ENCODE results near the gene MMAB. TPM values are rescaled to one million over a fixed set of nuclear protein-coding genes. Genes with fewer than 3 reads are reported as not detected.

MMAB gene
- total RNA-seq, 1 donor from 2014 or later: 55.4 TPM

DNA sequence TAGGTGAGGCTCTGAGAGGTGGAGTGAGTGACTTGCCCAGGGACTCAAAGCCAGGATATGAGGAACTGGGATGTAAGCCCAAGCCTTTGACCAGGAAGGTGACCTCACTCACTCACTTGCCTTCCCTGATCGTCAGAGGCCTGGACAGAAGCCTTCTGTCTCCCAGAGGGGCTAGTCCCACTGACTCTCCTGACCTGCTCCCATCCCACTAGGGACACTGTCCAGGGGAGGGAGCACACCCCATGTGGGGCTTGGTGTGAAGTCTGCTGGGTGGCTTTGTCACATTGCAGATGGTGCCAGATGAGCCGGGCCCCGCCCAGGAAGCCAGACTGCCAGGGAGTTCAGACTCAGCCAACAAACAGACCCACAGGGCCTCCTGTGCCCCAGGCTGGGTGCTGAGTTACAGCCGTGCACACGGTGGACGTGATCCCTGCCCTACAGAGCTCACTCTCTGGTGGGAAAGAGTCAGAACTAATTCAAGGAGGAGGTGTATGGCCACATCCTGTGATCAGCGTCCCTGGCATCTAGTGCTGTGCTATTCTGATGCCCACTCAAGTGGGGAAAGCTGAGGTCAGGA is 28.3 kb downstream of the MMAB start:
- peaks cover 32% of the 10 kb centered on the region for H3K27me3 ChIP-seq (ENCODE audit: low read depth)
- H3K9me3 ChIP-seq (replicated peaks): no peaks in the 10 kb centered on the region
- peaks cover 11% of the 10 kb centered on the region for H3K4me1 ChIP-seq
- no peaks in the 10 kb centered on the region for H3K36me3 ChIP-seq
- H3K4me3 ChIP-seq: no peak overlapping the region
- intact Hi-C loops (cut with micrococcal nuclease): no loop called here
- H3K27ac ChIP-seq (replicated peaks): no peak overlapping the region
- no peak for DNase-seq
- TF ChIP-seq, protein P1, sequence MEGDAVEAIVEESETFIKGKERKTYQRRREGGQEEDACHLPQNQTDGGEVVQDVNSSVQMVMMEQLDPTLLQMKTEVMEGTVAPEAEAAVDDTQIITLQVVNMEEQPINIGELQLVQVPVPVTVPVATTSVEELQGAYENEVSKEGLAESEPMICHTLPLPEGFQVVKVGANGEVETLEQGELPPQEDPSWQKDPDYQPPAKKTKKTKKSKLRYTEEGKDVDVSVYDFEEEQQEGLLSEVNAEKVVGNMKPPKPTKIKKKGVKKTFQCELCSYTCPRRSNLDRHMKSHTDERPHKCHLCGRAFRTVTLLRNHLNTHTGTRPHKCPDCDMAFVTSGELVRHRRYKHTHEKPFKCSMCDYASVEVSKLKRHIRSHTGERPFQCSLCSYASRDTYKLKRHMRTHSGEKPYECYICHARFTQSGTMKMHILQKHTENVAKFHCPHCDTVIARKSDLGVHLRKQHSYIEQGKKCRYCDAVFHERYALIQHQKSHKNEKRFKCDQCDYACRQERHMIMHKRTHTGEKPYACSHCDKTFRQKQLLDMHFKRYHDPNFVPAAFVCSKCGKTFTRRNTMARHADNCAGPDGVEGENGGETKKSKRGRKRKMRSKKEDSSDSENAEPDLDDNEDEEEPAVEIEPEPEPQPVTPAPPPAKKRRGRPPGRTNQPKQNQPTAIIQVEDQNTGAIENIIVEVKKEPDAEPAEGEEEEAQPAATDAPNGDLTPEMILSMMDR (IDR thresholded peaks at IDR 0.05; ENCODE audit: borderline replicate concordance): no peak

DNA sequence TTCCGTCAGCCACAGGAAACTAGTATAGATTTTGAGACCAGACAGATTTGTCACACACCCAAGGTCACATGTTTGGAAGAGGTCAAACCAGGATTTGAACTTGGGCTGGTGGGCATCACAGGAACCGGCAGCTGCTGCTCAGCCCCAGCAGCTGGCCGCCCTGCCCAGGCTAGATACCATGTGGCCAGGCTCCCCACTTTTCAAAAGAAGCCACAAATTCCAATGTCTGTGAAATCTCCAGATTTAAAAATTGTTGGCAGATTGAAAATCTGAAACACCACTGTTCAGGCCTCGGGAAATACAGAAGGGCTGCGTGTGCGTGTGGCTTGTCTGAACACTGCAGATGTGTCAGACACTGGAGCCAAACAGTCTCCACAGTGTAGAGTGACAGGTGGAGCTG is 30.4 kb downstream of the MMAB start:
- H3K4me3 ChIP-seq: no peak overlapping the region
- H3K36me3 ChIP-seq: no peaks in the 10 kb centered on the region
- no peak for DNase-seq
- TF ChIP-seq, protein P1 (IDR thresholded peaks at IDR 0.05; ENCODE audit: borderline replicate concordance): no peak
- intact Hi-C loops (cut with micrococcal nuclease): no loop called here
- H3K27me3 ChIP-seq (ENCODE audit: low read depth): peaks cover 14% of the 10 kb centered on the region
- peaks cover 11% of the 10 kb centered on the region for H3K4me1 ChIP-seq
- H3K9me3 ChIP-seq (replicated peaks): no peaks in the 10 kb centered on the region
- H3K27ac ChIP-seq (replicated peaks): no peak overlapping the region

DNA sequence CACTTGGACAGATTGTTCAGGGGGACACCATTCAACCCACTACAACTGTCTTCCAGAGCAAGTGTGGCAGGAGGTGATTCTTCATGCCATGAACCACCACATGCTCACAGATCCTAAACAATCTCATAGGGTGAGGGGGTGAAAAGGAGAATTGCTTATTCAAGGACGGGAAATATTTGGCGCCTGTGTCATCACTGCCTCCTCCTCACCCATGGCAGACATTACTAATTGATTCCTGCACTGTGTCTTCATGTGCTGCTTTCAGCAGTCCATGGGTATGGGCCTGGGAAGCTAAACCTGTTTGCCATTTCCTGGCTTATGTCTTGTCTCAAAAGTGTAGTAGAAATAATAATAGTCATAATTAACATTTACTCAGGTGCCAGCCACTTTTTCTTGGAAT is 31.3 kb downstream of the MMAB start:
- DNase-seq: no peak
- TF ChIP-seq, protein P1 (IDR thresholded peaks at IDR 0.05; ENCODE audit: borderline replicate concordance): no peak
- H3K27ac ChIP-seq (replicated peaks): no peak overlapping the region
- H3K36me3 ChIP-seq: peaks cover 6% of the 10 kb centered on the region
- intact Hi-C loops (cut with micrococcal nuclease): no loop called here
- H3K4me1 ChIP-seq: peaks cover 11% of the 10 kb centered on the region
- no peaks in the 10 kb centered on the region for H3K9me3 ChIP-seq (replicated peaks)
- H3K4me3 ChIP-seq: no peak overlapping the region
- peaks cover 5% of the 10 kb centered on the region for H3K27me3 ChIP-seq (ENCODE audit: low read depth)

DNA sequence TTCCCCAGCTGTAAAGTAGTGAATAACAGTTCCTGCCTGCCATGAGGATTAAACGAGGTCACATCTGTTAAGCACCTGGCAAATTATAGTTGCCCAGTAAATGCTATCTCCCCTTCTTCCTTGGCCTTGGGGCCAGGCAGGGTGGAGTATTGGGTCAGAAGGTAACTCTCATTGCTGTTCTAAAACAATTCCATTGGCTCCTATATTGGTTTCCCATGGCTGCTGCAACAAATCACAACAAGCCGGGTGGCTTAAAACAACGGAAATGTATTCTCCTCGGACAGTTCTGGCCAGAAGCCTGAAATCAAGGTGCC is 31.9 kb downstream of the MMAB start:
- Histone ChIP-seq H3K4me3 (no peak overlapping the region), H3K4me1 (peaks cover 11% of the 10 kb centered on the region), H3K27ac (replicated peaks) (no peak overlapping the region), H3K9me3 (replicated peaks) (no peaks in the 10 kb centered on the region), H3K36me3 (peaks cover 7% of the 10 kb centered on the region), H3K27me3 (ENCODE audit: low read depth) (peaks cover 2% of the 10 kb centered on the region)
- TF ChIP-seq, protein P1 (IDR thresholded peaks at IDR 0.05; ENCODE audit: borderline replicate concordance): no peak
- intact Hi-C loops (cut with micrococcal nuclease): no loop called here
- DNase-seq: no peak

DNA sequence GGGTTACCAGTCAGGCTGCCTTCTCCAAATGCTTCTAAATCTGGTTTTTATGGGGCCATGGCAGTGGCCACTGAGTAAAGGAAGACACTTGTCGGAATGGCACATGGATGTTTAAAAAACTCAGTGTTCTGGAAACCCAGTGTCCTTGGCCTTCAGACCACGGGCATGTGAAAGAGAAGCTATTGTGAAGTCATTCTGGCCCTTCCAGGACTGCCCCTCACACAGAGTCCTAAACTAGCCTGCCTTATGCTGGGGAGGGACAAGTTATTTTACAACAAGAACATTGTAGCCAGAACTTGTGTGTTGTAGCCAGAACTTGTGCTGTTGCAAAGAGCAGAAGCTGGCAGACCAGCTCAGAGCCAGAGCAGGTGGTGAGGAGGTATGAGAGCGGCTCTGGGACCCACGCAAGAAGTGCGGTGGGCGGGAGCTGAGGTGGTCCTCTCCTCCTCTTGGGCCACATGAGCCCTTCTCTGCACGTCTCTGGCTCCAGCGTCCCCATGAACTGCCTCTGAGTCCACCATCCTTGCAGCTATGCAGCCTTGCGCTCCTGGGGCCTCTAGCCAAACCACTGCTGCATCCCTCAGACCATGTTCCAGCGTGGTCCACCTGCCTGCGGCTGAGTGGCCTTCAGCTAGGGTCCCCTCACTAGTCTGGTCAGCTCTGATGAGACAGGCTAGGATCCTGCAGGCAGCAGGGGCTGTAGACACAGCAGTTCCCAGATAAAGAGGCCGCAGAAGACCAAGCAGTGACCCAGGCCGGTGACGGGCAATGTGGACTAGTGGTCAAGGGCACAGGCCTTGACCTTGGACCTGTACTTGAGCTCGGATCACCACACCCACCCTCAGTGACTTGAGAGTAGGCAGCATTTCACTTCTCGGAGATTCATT is 32.5 kb downstream of the MMAB start:
- no peak overlapping the region for H3K27ac ChIP-seq (replicated peaks)
- DNase-seq: no peak
- intact Hi-C loops (cut with micrococcal nuclease): no loop called here
- H3K4me3 ChIP-seq: no peak overlapping the region
- H3K9me3 ChIP-seq (replicated peaks): no peaks in the 10 kb centered on the region
- TF ChIP-seq, protein P1 (IDR thresholded peaks at IDR 0.05; ENCODE audit: borderline replicate concordance): no peak
- peaks cover 12% of the 10 kb centered on the region for H3K36me3 ChIP-seq
- no peaks in the 10 kb centered on the region for H3K27me3 ChIP-seq (ENCODE audit: low read depth)
- peaks cover 11% of the 10 kb centered on the region for H3K4me1 ChIP-seq

All from left ventricle myocardium inferior (tissue), 1 donor.